Left kidney (tissue), 2 donors: Measurements from ENCODE around the gene TRERF1. TPM values are rescaled to one million over a fixed set of nuclear protein-coding genes. Genes with fewer than 3 reads are reported as not detected.

Source experiments
- DNase-seq: peaks from one replicate; pipeline ENCODE4 v3.0.0-alpha.2; 2013
- polyA plus RNA-seq: library from polyadenylated mRNA; unstranded; fragments of 120-200 nt; gene quantifications from one replicate; pipeline ENCODE4 v1.2.1, GENCODE V29; 2013; ENCODE audit not compliant: insufficient read length

TRERF1 gene
- polyA plus RNA-seq, 1 donor, result 17.2 TPM

GRCh38 chr6:42251500-42251899 lies 200.2 kb downstream of the TRERF1 start:
- no peak for DNase-seq

GRCh38 chr6:42250274-42250931 lies 201.3 kb downstream of the TRERF1 start:
- no peak for DNase-seq

- no peak for DNase-seq
Observed at GRCh38 chr6:42249279-42249678, 202.4 kb downstream of the TRERF1 start.

- DNase-seq, result no peak
Observed at GRCh38 chr6:42243046-42243445, 208.7 kb downstream of the TRERF1 start.

- DNase-seq, result no peak
Observed at GRCh38 chr6:42241915-42242314, 209.8 kb downstream of the TRERF1 start.

- DNase-seq, result no peak
Observed at GRCh38 chr6:42239736-42240375, 211.9 kb downstream of the TRERF1 start.

- DNase-seq, result no peak
Observed at GRCh38 chr6:42239333-42239732, 212.4 kb downstream of the TRERF1 start.

GRCh38 chr6:42237857-42238256 lies 213.9 kb downstream of the TRERF1 start:
- DNase-seq, result no peak

- DNase-seq, result no peak
Observed at GRCh38 chr6:42236682-42237473, 214.8 kb downstream of the TRERF1 start.

GRCh38 chr6:42236030-42236429 lies 215.7 kb downstream of the TRERF1 start:
- no peak for DNase-seq

- DNase-seq, result no peak
Observed at GRCh38 chr6:42232035-42232434, 219.7 kb downstream of the TRERF1 start.

GRCh38 chr6:42230345-42231321 lies 221.1 kb downstream of the TRERF1 start:
- no peak for DNase-seq

GRCh38 chr6:42229506-42230119 lies 222.1 kb downstream of the TRERF1 start:
- no peak for DNase-seq

GRCh38 chr6:42228305-42228704 lies 223.4 kb downstream of the TRERF1 start:
- no peak for DNase-seq

- no peak for DNase-seq
Observed at GRCh38 chr6:42227173-42227850, 224.4 kb downstream of the TRERF1 start.

GRCh38 chr6:42226645-42227143 lies 225.0 kb downstream of the TRERF1 start:
- no peak for DNase-seq

GRCh38 chr6:42226161-42226611 lies 225.5 kb downstream of the TRERF1 start:
- no peak for DNase-seq

- DNase-seq, result no peak
Observed at GRCh38 chr6:42225419-42225818, 226.3 kb downstream of the TRERF1 start.

- DNase-seq, result no peak
Observed at GRCh38 chr6:42225029-42225339, 226.7 kb downstream of the TRERF1 start.

GRCh38 chr6:42224222-42225028 lies 227.3 kb downstream of the TRERF1 start:
- DNase-seq, result no peak
